Endothelial cell of hepatic sinusoid (primary cell): Measurements from ENCODE around the gene TFCP2L1.

Source experiments
- in situ Hi-C: cut with HindIII; loops from 2 replicates; pipeline ENCODE4 v1.10.0; 2017; ENCODE audit warnings: low sequenced_read_pairs

Gene TFCP2L1

GRCh38 chr2:121245120-121245820, 39.7 kb downstream of the TFCP2L1 start:
- in situ Hi-C loops, result loop anchor here (5.0 kb wide), 1 partner anchor 52 kb away; no protein-coding TSS in a partner anchor

- in situ Hi-C loops, result loop anchor here (5.0 kb wide), 3 partner anchors 53 to 103 kb away; no protein-coding TSS in a partner anchor
These were observed 40.4 kb downstream of the TFCP2L1 start for GRCh38 chr2:121244616-121245015.

GRCh38 chr2:121243821-121244460, 41.1 kb downstream of the TFCP2L1 start:
- in situ Hi-C loops, result loop anchor here (5.0 kb wide), 2 partner anchors 67 to 103 kb away; no protein-coding TSS in a partner anchor

DNA sequence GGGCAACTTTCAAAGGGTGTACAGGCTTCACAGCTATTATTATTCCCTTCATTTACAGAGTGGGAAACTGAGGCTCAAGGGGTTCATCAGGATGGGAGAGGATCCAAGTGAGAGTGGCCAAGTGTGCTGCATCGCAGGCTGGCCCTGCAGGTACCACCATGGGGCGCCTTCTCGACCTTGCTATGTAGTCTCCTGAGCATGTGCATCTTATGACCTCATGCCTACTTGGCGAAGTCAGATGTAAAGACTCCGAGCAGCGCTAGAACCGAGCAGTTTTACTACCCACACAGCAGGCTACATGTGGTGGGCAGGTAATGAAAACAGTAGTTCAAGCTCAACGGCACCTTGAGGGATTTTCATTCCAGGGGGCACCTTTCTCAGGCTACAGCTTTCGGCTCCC, 42.0 kb downstream of the TFCP2L1 start:
- in situ Hi-C loops, result loop anchor here (5.0 kb wide), 2 partner anchors 66 to 104 kb away; no protein-coding TSS in a partner anchor

DNA sequence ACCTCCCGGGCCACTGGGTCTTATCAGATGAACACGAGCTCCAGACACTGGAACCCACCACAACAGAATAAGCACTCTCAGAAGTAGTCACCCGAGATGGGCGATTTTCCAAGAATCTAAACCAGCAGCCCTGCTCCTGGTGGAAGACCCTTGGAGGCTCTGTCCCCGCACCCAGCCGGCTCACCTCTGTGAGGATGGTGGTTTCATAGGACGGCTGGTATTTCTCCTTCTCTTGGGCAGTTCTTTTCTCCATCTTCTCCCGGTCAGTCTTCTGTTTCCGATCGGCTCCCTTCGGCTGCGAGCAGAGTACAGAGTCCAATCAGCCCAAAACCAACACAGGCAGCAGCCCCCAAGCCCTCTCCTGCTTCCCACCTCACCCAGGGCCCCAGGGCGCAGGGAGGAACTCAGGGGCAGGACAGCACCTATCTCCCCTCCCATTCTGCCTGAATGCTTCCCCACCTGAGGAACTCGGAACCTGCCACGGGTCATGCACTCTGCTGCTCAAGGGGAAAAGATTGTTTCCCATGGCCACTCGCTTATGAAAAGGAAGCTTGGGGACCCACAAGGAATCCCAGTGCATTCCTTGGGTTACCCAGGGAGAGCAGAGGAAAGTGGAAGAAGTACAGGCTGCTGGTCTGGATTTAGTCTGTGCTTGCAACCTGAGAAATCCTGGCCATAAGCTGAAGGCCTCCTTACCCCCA, 42.7 kb downstream of the TFCP2L1 start:
- in situ Hi-C loops, result loop anchor here (5.0 kb wide), 2 partner anchors 65 to 105 kb away; no protein-coding TSS in a partner anchor

DNA sequence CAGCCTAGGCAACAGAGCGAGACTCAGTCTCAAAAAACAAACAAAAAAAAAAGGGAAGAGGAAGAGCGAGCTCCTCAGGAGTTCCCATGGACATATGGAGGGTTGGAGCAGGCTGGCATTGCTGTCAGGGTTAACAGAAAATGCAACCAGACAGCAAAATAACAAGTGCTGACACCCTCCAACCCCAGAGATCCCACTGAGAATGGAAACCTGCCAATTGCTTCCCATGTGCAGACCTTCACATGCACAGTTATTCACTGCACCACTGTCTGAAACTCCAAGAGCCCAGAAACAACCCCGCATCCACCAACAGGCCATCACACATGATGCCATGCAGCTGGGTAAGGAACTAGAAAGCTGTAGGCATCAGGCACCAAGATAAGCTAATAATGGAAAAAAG, 43.5 kb downstream of the TFCP2L1 start:
- in situ Hi-C loops, result loop anchor here (5.0 kb wide), 2 partner anchors 64 to 106 kb away; no protein-coding TSS in a partner anchor

- in situ Hi-C loops, result loop anchor here (5.0 kb wide), 2 partner anchors 63 to 107 kb away; no protein-coding TSS in a partner anchor
These were observed 44.6 kb downstream of the TFCP2L1 start for GRCh38 chr2:121240436-121240835.

- in situ Hi-C loops, result loop anchor here (5.0 kb wide), 2 partner anchors 63 to 107 kb away; no protein-coding TSS in a partner anchor
These were observed 45.0 kb downstream of the TFCP2L1 start for GRCh38 chr2:121239969-121240368.

GRCh38 chr2:121239471-121239870, 45.5 kb downstream of the TFCP2L1 start:
- in situ Hi-C loops, result no loop called here

- in situ Hi-C loops, result no loop called here
These were observed 46.2 kb downstream of the TFCP2L1 start for GRCh38 chr2:121238828-121239227.

DNA sequence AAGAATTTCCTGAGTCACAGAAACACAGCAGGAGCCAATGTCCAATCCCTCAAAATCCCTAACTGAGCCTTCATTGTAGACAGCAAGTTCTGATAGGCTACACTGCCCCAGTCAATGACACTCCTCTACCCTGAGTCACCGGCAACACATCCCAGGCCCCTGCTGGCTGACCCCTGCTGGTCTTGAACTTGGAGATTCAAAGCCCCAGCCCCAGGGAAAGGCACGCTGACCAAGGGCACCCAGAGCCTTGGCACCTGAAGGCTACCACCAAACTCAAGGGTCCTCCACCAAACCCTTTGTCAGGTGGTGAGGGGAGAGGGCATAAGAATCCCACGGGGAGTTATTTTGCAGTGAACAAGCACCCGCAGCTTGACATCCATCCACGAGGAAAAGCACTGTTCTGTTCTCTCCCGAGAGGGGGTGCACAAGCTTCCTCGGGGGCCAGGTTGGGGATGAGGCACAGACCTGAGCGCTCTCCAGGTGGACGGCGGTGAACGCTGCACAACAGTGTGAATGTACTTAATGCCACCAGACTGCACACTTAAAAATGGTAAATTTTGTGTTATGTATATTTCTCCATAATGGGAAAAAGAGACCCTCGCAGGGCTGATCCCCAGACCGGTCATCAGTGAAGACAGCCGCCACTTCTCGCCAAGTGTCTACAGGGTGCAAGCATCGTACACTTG, 46.9 kb downstream of the TFCP2L1 start:
- in situ Hi-C loops, result no loop called here

DNA sequence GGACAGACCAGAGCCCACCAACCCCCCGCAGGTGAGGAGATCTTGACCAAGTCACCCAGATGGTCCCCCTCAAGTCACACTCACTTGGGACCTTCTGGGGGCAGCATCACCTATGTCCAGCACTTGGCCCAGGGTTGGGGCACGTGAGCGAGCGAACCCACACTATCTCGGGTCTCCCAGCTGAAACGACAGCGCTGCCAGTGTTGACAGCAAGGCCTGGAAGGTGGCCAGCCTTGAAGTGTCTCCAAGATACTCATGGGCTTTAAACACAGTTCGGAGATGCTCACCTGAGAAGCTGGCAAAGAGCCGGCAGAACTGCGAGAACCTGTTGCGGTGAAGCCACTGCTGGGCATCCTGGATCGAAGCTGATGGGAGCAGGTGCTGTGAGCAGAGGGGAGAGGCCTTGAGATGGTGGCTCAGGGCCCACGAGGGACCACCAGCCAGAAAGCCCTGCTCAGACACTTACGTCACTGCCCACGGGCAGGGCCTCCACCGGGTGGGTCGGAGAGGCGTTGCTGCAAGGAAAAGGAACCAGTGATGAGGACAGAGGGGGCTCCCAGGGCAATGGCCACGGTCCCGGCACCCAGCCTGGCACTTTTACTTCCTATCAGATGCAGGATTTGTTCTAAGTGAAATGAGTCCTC, 47.5 kb downstream of the TFCP2L1 start:
- in situ Hi-C loops, result no loop called here

- in situ Hi-C loops, result no loop called here
These were observed 48.3 kb downstream of the TFCP2L1 start for GRCh38 chr2:121236650-121237180.

- in situ Hi-C loops, result no loop called here
These were observed 48.8 kb downstream of the TFCP2L1 start for GRCh38 chr2:121236101-121236640.

- in situ Hi-C loops, result no loop called here
These were observed 49.5 kb downstream of the TFCP2L1 start for GRCh38 chr2:121235542-121235941.

GRCh38 chr2:121234791-121235190, 50.2 kb downstream of the TFCP2L1 start:
- in situ Hi-C loops, result no loop called here

- in situ Hi-C loops, result no loop called here
These were observed 50.9 kb downstream of the TFCP2L1 start for GRCh38 chr2:121234144-121234543.

DNA sequence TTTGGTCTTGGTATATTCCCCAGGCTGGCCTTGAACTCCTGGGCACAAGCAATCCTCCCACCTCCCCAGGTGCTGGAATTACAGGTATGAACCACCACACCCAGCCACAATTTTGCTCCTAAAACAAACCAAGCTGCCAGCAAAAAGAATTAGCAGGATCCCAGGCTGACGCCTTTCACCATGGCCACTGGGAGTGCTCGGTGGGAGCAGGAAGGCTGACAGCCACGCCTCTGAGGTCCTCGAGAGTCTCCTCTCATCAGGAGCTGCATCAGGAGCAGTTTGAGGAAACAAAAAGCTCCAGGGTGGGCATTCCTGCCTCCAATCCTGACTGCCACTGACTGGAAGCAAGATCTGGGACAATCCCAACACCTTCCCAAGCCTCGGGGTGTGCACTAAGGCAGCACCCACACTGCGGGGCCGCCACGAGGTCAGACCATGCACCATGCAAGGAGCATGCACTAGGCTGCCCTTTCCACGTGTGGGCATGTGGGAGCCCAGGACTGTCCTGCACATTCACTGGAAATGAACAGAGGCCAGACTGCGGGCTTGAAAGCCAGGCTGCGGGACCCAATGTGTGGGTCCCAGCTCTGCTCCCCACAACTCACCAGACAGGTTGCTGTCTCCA, 51.4 kb downstream of the TFCP2L1 start:
- in situ Hi-C loops, result no loop called here

DNA sequence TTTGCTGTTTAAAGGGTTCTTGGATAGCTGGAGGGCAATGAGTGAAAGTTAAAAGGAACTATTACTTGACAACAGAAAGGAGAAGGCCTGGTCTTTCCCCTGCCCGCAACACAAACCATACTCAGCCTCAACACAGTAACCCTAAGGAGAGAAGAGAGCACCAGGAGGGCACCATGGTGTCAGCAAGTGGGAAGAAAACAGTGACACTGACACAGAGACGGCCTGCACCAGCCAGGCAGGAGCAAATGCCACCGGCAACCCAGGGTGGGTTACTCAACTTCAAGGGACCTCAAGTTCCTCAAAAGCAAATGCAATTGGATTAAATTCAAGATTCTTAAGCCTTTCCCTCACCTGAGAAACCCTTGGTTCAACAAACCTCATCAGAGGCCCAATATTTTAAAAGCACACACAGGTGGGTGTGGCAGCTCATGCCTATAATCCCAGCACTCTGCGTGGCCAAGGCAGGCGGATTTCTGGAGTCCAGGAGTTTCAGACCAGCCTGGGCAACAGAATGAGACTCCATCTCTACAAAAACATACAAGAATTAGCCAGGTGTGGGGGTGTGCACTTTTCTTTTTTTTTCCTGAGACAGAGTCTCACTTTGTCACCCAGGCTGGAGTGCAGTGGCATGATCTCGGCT, 52.3 kb downstream of the TFCP2L1 start:
- in situ Hi-C loops, result no loop called here
